GM19240 (cell line): ENCODE data around the gene ATP8B3.
"Not testable (repeated sequence)": the region's sequence is repeated elsewhere in the genome, so short reads cannot be mapped to it uniquely, and the experiment has no call there.

Experiments
- DNase-seq: peaks from one replicate; pipeline ENCODE4 v3.0.0; 2011; ENCODE audit warnings: low spot score; ENCODE audit not compliant: insufficient read length

Gene ATP8B3

GRCh38 chr19:1773184-1773583 is 38.9 kb downstream of the ATP8B3 start:
- no peak for DNase-seq

GRCh38 chr19:1770866-1771576 is 41.1 kb downstream of the ATP8B3 start:
- no peak for DNase-seq

- no peak for DNase-seq
Measured at GRCh38 chr19:1769645-1769985, 42.5 kb downstream of the ATP8B3 start.

- no peak for DNase-seq
Measured at GRCh38 chr19:1768918-1769644, 43.0 kb downstream of the ATP8B3 start.

GRCh38 chr19:1768248-1768647 is 43.8 kb downstream of the ATP8B3 start:
- no peak for DNase-seq

- peak; percentile 90 for DNase-seq
Measured at GRCh38 chr19:1767464-1767933, 44.6 kb downstream of the ATP8B3 start.

- no peak for DNase-seq
Measured at GRCh38 chr19:1766800-1767352, 45.2 kb downstream of the ATP8B3 start.

- DNase-seq, result no peak
Measured at GRCh38 chr19:1765904-1766799, 45.9 kb downstream of the ATP8B3 start.

GRCh38 chr19:1765232-1765903 is 46.7 kb downstream of the ATP8B3 start:
- no peak for DNase-seq

- no peak for DNase-seq
Measured at GRCh38 chr19:1764729-1765128, 47.3 kb downstream of the ATP8B3 start.

GRCh38 chr19:1763648-1764639 is 48.1 kb downstream of the ATP8B3 start:
- DNase-seq, result no peak

GRCh38 chr19:1762243-1763117 is 49.6 kb downstream of the ATP8B3 start:
- no peak for DNase-seq

- DNase-seq, result no peak
Measured at GRCh38 chr19:1761528-1762242, 50.4 kb downstream of the ATP8B3 start.

GRCh38 chr19:1760786-1761527 is 51.1 kb downstream of the ATP8B3 start:
- not testable (repeated sequence) for DNase-seq

GRCh38 chr19:1760020-1760419 is 52.1 kb downstream of the ATP8B3 start:
- no peak for DNase-seq

GRCh38 chr19:1758959-1759903 is 52.8 kb downstream of the ATP8B3 start:
- no peak for DNase-seq
